Nephron progenitor cell (in vitro differentiated cells): ENCODE data around the gene BIRC3.
"Not testable (repeated sequence)": the region's sequence is repeated elsewhere in the genome, so short reads cannot be mapped to it uniquely, and the experiment has no call there.

Experiments
- DNase-seq: peaks from one replicate; pipeline ENCODE4 v3.0.0; 2021
- H3K27ac Mint-ChIP-seq: 2 replicates; pipeline ENCODE4 v1.8.0; 2021; ENCODE audit warnings: mild to moderate bottlenecking, moderate library complexity, mixed read lengths
- H3K27me3 Mint-ChIP-seq: 2 replicates; pipeline ENCODE4 v1.8.0; 2021; ENCODE audit warnings: mild to moderate bottlenecking, low read depth, mixed read lengths; ENCODE audit not compliant: poor library complexity
- H3K36me3 Mint-ChIP-seq: 2 replicates; pipeline ENCODE4 v1.8.0; 2021; ENCODE audit warnings: low read depth, mixed read lengths
- H3K4me1 Mint-ChIP-seq: 2 replicates; pipeline ENCODE4 v1.8.0; 2021; ENCODE audit warnings: mixed read lengths
- H3K4me3 Mint-ChIP-seq: 2 replicates; pipeline ENCODE4 v1.8.0; 2021; ENCODE audit warnings: mild to moderate bottlenecking, moderate library complexity, mixed read lengths
- H3K9me3 Mint-ChIP-seq: 2 replicates; pipeline ENCODE4 v1.8.0; 2021; ENCODE audit warnings: mild to moderate bottlenecking, moderate library complexity, mixed read lengths
- TF ChIP-seq, protein P1 (sequence below): fragments of 200-600 bp; sonication (generic); IDR thresholded peaks from 2 replicates; pipeline ENCODE4 v1.5.0; 2021; ENCODE audit warnings: antibody characterized with exemption

BIRC3 gene

DNA sequence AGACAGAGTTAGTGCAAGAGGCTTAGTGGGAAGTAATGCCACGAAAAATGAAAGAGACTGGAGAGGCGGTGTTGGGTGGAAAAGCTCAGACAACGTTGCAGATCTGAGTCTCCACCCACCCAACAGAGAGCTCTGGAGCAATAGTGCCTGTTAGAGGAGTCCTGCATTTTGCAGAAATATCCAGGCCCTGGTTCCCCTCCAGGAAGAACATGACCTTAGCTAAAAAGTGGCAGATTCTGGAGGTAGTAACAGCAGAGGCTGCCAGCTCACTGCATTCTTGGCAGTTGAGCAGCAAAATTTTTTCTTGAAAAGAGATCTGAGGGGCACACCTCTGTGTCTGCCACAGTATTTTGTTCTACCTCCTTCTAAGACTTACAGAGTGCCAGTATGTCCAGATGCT, 27.7 kb upstream of the BIRC3 start:
- Mint-ChIP-seq H3K27me3 (no peaks in the 10 kb centered on the region), H3K36me3 (no peaks in the 10 kb centered on the region), H3K4me3 (no peak overlapping the region), H3K4me1 (peaks cover 27% of the 10 kb centered on the region), H3K9me3 (no peaks in the 10 kb centered on the region), H3K27ac (peak overlapping the region; percentile 11)
- TF ChIP-seq, protein P1, sequence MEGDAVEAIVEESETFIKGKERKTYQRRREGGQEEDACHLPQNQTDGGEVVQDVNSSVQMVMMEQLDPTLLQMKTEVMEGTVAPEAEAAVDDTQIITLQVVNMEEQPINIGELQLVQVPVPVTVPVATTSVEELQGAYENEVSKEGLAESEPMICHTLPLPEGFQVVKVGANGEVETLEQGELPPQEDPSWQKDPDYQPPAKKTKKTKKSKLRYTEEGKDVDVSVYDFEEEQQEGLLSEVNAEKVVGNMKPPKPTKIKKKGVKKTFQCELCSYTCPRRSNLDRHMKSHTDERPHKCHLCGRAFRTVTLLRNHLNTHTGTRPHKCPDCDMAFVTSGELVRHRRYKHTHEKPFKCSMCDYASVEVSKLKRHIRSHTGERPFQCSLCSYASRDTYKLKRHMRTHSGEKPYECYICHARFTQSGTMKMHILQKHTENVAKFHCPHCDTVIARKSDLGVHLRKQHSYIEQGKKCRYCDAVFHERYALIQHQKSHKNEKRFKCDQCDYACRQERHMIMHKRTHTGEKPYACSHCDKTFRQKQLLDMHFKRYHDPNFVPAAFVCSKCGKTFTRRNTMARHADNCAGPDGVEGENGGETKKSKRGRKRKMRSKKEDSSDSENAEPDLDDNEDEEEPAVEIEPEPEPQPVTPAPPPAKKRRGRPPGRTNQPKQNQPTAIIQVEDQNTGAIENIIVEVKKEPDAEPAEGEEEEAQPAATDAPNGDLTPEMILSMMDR, result no peak
- DNase-seq, result no peak

- H3K36me3 Mint-ChIP-seq, result no peaks in the 10 kb centered on the region
- no peaks in the 10 kb centered on the region for H3K27me3 Mint-ChIP-seq
- TF ChIP-seq, protein P1, result no peak
- peaks cover 27% of the 10 kb centered on the region for H3K4me1 Mint-ChIP-seq
- H3K9me3 Mint-ChIP-seq, result peaks cover 3% of the 10 kb centered on the region
- DNase-seq, result no peak
- no peak overlapping the region for H3K27ac Mint-ChIP-seq
- H3K4me3 Mint-ChIP-seq, result no peak overlapping the region
Measured at GRCh38 chr11:102291831-102292230, 25.5 kb upstream of the BIRC3 start.

DNA sequence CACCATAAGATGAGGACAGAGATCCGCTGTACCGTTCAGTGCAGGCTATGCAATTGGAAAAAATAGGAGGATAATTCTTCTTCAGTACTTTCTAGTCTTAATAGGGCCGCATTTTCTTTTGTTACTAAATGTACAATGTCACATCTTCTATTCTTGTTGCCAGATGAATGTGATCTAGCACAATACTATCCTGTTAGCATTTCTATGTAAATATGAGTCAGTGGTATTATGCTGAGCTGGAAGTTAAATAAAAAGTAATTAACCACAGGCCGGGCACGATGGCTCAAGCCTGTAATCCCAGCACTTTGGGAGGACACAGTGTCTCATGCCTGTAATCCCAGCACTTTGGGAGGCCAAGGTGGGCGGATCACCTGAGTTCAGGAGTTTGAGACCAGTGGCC, 24.4 kb upstream of the BIRC3 start:
- H3K4me1 Mint-ChIP-seq, result peaks cover 25% of the 10 kb centered on the region

GRCh38 chr11:102293873-102294601, 23.2 kb upstream of the BIRC3 start:
- Mint-ChIP-seq H3K27ac (no peak overlapping the region), H3K4me3 (no peak overlapping the region), H3K4me1 (peaks cover 14% of the 10 kb centered on the region), H3K27me3 (no peaks in the 10 kb centered on the region), H3K36me3 (no peaks in the 10 kb centered on the region), H3K9me3 (peaks cover 25% of the 10 kb centered on the region)
- no peak for DNase-seq
- TF ChIP-seq, protein P1, result peak; percentile 57

More for the DNA sequence above, 24.4 kb upstream of the BIRC3 start:
- Mint-ChIP-seq H3K36me3 (no peaks in the 10 kb centered on the region), H3K27me3 (no peaks in the 10 kb centered on the region), H3K9me3 (peaks cover 14% of the 10 kb centered on the region), H3K4me3 (no peak overlapping the region), H3K27ac (no peak overlapping the region)
- TF ChIP-seq, protein P1, result no peak
- DNase-seq, result no peak

DNA sequence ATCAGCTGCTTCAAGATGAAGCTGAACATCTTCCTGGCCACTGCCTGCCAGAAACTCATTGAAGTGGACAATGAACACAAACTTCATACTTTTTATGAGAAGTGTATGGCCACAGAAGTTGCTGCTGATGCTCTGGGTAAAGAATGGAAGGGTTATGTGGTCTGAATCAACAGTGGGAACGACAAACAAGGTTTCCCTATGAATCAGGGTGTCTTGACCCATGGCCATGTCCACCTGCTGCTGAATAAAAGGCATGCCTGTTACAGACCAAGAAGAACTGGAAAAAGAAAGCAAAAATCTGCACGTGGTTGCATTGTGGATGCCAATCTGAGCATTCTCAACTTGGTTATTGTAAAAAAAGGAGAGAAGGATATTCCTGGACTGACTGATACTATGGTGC, 22.2 kb upstream of the BIRC3 start:
- TF ChIP-seq, protein P1, result no peak
- Mint-ChIP-seq H3K4me1 (peaks cover 4% of the 10 kb centered on the region), H3K4me3 (no peak overlapping the region), H3K9me3 (peaks cover 34% of the 10 kb centered on the region), H3K27me3 (no peaks in the 10 kb centered on the region), H3K36me3 (no peaks in the 10 kb centered on the region), H3K27ac (no peak overlapping the region)
- no peak for DNase-seq

DNA sequence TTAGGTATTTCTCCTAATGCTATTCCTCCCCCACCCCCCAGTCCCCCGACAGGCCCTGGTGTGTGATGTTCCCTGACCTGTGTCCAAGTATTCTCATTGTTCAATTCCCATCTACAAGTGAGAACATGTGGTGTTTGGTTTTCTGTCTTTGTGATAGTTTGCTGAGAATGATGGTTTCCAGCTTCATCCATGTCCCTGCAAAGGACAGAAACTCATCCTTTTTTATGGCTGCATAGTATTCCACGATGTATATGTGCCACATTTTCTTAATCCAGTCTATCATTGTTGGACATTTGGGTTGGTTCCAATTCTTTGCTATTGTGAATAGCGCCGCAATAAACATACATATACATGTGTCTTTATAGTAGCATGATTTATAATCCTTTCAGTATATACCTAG, 20.5 kb upstream of the BIRC3 start:
- not testable (repeated sequence) for H3K27me3 Mint-ChIP-seq, H3K4me3 Mint-ChIP-seq, H3K4me1 Mint-ChIP-seq, DNase-seq, H3K27ac Mint-ChIP-seq, H3K36me3 Mint-ChIP-seq
- H3K9me3 Mint-ChIP-seq, result peaks cover 41% of the 10 kb centered on the region

- not testable (repeated sequence) for H3K27ac Mint-ChIP-seq, H3K4me1 Mint-ChIP-seq, DNase-seq, H3K4me3 Mint-ChIP-seq, H3K27me3 Mint-ChIP-seq
- peaks cover 12% of the 10 kb centered on the region for H3K36me3 Mint-ChIP-seq
- peaks cover 51% of the 10 kb centered on the region for H3K9me3 Mint-ChIP-seq
Measured at GRCh38 chr11:102300837-102301236, 16.4 kb upstream of the BIRC3 start.
